Femur (tissue), 1 donor: ENCODE results near the gene CLDN1.

Experiments
- DNase-seq: peaks from one replicate; pipeline ENCODE4 v3.0.0-alpha.2; 2017

Gene CLDN1

GRCh38 chr3:190330936-190331734 is 8.9 kb upstream of the CLDN1 start:
- no peak for DNase-seq

- peak; percentile 44 for DNase-seq
Observed at GRCh38 chr3:190326930-190327329, 4.7 kb upstream of the CLDN1 start.

GRCh38 chr3:190326361-190326760 is 4.1 kb upstream of the CLDN1 start:
- DNase-seq = no peak

GRCh38 chr3:190325923-190326322 is 3.7 kb upstream of the CLDN1 start:
- no peak for DNase-seq

GRCh38 chr3:190323246-190323626 is 990 bp upstream of the CLDN1 start:
- peak; percentile 29 for DNase-seq

GRCh38 chr3:190322604-190323245 is 479 bp upstream of the CLDN1 start:
- DNase-seq = no peak

- no peak for DNase-seq
Observed at GRCh38 chr3:190320594-190321362, 1.5 kb downstream of the CLDN1 start.

- DNase-seq = no peak
Observed at GRCh38 chr3:190319660-190320059, 2.6 kb downstream of the CLDN1 start.

- no peak for DNase-seq
Observed at GRCh38 chr3:190318666-190319065, 3.6 kb downstream of the CLDN1 start.

GRCh38 chr3:190314741-190315140 is 7.5 kb downstream of the CLDN1 start:
- DNase-seq = no peak

- DNase-seq = no peak
Observed at GRCh38 chr3:190309414-190309813, 12.8 kb downstream of the CLDN1 start.

GRCh38 chr3:190308154-190308553 is 14.1 kb downstream of the CLDN1 start:
- no peak for DNase-seq

GRCh38 chr3:190307164-190307545 is 15.1 kb downstream of the CLDN1 start:
- DNase-seq = no peak

- no peak for DNase-seq
Observed at GRCh38 chr3:190306513-190307163, 15.6 kb downstream of the CLDN1 start.

- DNase-seq = no peak
Observed at GRCh38 chr3:190306026-190306425, 16.2 kb downstream of the CLDN1 start.

- no peak for DNase-seq
Observed at GRCh38 chr3:190305406-190305805, 16.8 kb downstream of the CLDN1 start.

- no peak for DNase-seq
Observed at GRCh38 chr3:190303884-190304283, 18.4 kb downstream of the CLDN1 start.

GRCh38 chr3:190302212-190302867 is 19.9 kb downstream of the CLDN1 start:
- DNase-seq = no peak

- no peak for DNase-seq
Observed at GRCh38 chr3:190301591-190301990, 20.7 kb downstream of the CLDN1 start.

GRCh38 chr3:190299969-190300368 is 22.3 kb downstream of the CLDN1 start:
- no peak for DNase-seq

GRCh38 chr3:190294030-190294429 is 28.2 kb downstream of the CLDN1 start:
- DNase-seq = no peak

GRCh38 chr3:190293621-190294020 is 28.6 kb downstream of the CLDN1 start:
- no peak for DNase-seq
